HEK293 (cell line): ENCODE results near the gene ARFRP1.

ENCODE experiments used
- CTCF ChIA-PET: fragments of 350-600 bp; formaldehyde crosslinking; extraction: SDS; loops from one replicate; lab custom pipeline; 2021; ENCODE audit warnings: antibody characterized with exemption; lab: Yijun Ruan, JAX
- POLR2A ChIA-PET: fragments of 300-600 bp; formaldehyde crosslinking; extraction: SDS; loops from one replicate; lab custom pipeline; 2020; ENCODE audit warnings: antibody characterized with exemption, inconsistent platforms; lab: Yijun Ruan, JAX
- H3K27ac ChIP-seq: fragments of 200-500 bp; sonication (Bioruptor generic); 2 replicates; pipeline ENCODE4 v1.5.1; 2014; ENCODE audit warnings: low read depth, low read length, control low read depth, inconsistent platforms; ENCODE audit errors: extremely low read depth
- H3K36me3 ChIP-seq, 2 experiments: fragments of 200-500 bp in 1 of 2; sonication (Bioruptor generic) in 1 of 2; 1 replicate in 1 of 2; 2 replicates in 1 of 2; pipeline ENCODE4 v1.5.1; 2014 to 2017; ENCODE audit warnings: inconsistent platforms in 2 of 2, low read length in 2 of 2; ENCODE audit not compliant: control insufficient read depth in 2 of 2, insufficient read depth in 1 of 2
- H3K4me1 ChIP-seq: fragments of 200-500 bp; sonication (Bioruptor generic); 2 replicates; pipeline ENCODE4 v1.5.1; 2014; ENCODE audit warnings: mild to moderate bottlenecking, low read length, inconsistent platforms; ENCODE audit not compliant: control insufficient read depth, insufficient read depth
- H3K4me3 ChIP-seq: 2 replicates; pipeline ENCODE4 v1.5.1; 2011; ENCODE audit warnings: low read depth, mild to moderate bottlenecking, control low read depth, low read length, moderate library complexity
- H3K9me3 ChIP-seq: fragments of 200-500 bp; sonication (Bioruptor generic); 2 replicates; pipeline ENCODE4 v1.5.1; 2014; ENCODE audit warnings: low read depth, low read length, inconsistent platforms; ENCODE audit not compliant: control insufficient read depth, insufficient read depth
- GLIS1 ChIP-seq: fragments of 450-650 bp; formaldehyde crosslinking; IDR thresholded peaks from 2 replicates; pipeline ENCODE4 v1.5.1; 2016; ENCODE audit warnings: missing biosample characterization, missing genetic modification characterization
- GLIS2 ChIP-seq: fragments of 450-650 bp; formaldehyde crosslinking; IDR thresholded peaks from 2 replicates; pipeline ENCODE4 v1.5.1; 2016; ENCODE audit warnings: missing biosample characterization, missing genetic modification characterization
- HOXA7 ChIP-seq: sonication (generic); formaldehyde crosslinking; IDR thresholded peaks from 2 replicates; pipeline ENCODE4 v1.8.1; 2022; ENCODE audit warnings: missing genetic modification reagents, borderline replicate concordance
- MEIS1 ChIP-seq: sonication (generic); formaldehyde crosslinking; IDR thresholded peaks from 2 replicates; pipeline ENCODE4 v1.8.1; 2022; ENCODE audit warnings: missing genetic modification reagents, mild to moderate bottlenecking, borderline replicate concordance
- ZBTB48 ChIP-seq: fragments of 450-650 bp; formaldehyde crosslinking; IDR thresholded peaks from 2 replicates; pipeline ENCODE4 v1.5.1; 2016; ENCODE audit warnings: missing biosample characterization, missing genetic modification characterization
- ZIC2 ChIP-seq: fragments of 450-650 bp; formaldehyde crosslinking; IDR thresholded peaks from 2 replicates; pipeline ENCODE4 v1.5.1; 2016; ENCODE audit warnings: missing biosample characterization, missing genetic modification characterization
- ZNF146 ChIP-seq: fragments of 450-650 bp; formaldehyde crosslinking; IDR thresholded peaks from 2 replicates; pipeline ENCODE4 v1.5.1; 2016; ENCODE audit warnings: missing biosample characterization, missing genetic modification characterization
- ZNF155 ChIP-seq: fragments of 450-650 bp; formaldehyde crosslinking; IDR thresholded peaks from 2 replicates; pipeline ENCODE4 v1.5.1; 2016; ENCODE audit warnings: missing biosample characterization, missing genetic modification characterization
- ZNF16 ChIP-seq: fragments of 450-650 bp; formaldehyde crosslinking; IDR thresholded peaks from 2 replicates; pipeline ENCODE4 v1.5.1; 2016; ENCODE audit warnings: low read depth, missing biosample characterization, missing genetic modification characterization
- ZNF335 ChIP-seq: fragments of 450-650 bp; formaldehyde crosslinking; conservative IDR thresholded peaks from 2 replicates; pipeline ENCODE4 v1.5.1; 2016; ENCODE audit warnings: missing biosample characterization, missing genetic modification characterization
- ZNF548 ChIP-seq: fragments of 450-650 bp; formaldehyde crosslinking; IDR thresholded peaks from 2 replicates; pipeline ENCODE4 v1.5.1; 2016; ENCODE audit warnings: missing biosample characterization, missing genetic modification characterization
- ZNF610 ChIP-seq: fragments of 450-650 bp; formaldehyde crosslinking; IDR thresholded peaks from 2 replicates; pipeline ENCODE4 v1.5.1; 2016; ENCODE audit warnings: missing biosample characterization, missing genetic modification characterization, borderline replicate concordance
- ZNF670 ChIP-seq: fragments of 450-650 bp; formaldehyde crosslinking; IDR thresholded peaks from 2 replicates; pipeline ENCODE4 v1.5.1; 2016; ENCODE audit warnings: missing biosample characterization, missing genetic modification characterization, low read depth
- TF ChIP-seq, protein P1 (sequence below): fragments of 450-650 bp; formaldehyde crosslinking; IDR thresholded peaks from 2 replicates; pipeline ENCODE4 v1.5.1; 2017; ENCODE audit warnings: missing biosample characterization, missing genetic modification characterization
- TF ChIP-seq, protein P2 (sequence below): fragments of 450-650 bp; formaldehyde crosslinking; IDR thresholded peaks from 2 replicates; pipeline ENCODE4 v1.5.1; 2016; ENCODE audit warnings: missing biosample characterization, missing genetic modification characterization, borderline replicate concordance
- TF ChIP-seq, protein P3 (sequence below): fragments of 450-650 bp; formaldehyde crosslinking; IDR thresholded peaks from 2 replicates; pipeline ENCODE4 v1.5.1; 2017; ENCODE audit warnings: missing biosample characterization, missing genetic modification characterization
- TF ChIP-seq, protein P4 (sequence below): fragments of 450-650 bp; formaldehyde crosslinking; conservative IDR thresholded peaks from 2 replicates; pipeline ENCODE4 v1.5.1; 2016; ENCODE audit warnings: low read depth, missing biosample characterization, missing genetic modification characterization
- TF ChIP-seq, protein P5 (sequence below): fragments of 450-650 bp; formaldehyde crosslinking; IDR thresholded peaks from 2 replicates; pipeline ENCODE4 v1.5.1; 2016; ENCODE audit warnings: missing biosample characterization, missing genetic modification characterization
- TF ChIP-seq, protein P6 (sequence below): fragments of 450-650 bp; formaldehyde crosslinking; IDR thresholded peaks from 2 replicates; pipeline ENCODE4 v1.5.1; 2016; ENCODE audit warnings: missing biosample characterization, missing genetic modification characterization

The ARFRP1 gene

DNA sequence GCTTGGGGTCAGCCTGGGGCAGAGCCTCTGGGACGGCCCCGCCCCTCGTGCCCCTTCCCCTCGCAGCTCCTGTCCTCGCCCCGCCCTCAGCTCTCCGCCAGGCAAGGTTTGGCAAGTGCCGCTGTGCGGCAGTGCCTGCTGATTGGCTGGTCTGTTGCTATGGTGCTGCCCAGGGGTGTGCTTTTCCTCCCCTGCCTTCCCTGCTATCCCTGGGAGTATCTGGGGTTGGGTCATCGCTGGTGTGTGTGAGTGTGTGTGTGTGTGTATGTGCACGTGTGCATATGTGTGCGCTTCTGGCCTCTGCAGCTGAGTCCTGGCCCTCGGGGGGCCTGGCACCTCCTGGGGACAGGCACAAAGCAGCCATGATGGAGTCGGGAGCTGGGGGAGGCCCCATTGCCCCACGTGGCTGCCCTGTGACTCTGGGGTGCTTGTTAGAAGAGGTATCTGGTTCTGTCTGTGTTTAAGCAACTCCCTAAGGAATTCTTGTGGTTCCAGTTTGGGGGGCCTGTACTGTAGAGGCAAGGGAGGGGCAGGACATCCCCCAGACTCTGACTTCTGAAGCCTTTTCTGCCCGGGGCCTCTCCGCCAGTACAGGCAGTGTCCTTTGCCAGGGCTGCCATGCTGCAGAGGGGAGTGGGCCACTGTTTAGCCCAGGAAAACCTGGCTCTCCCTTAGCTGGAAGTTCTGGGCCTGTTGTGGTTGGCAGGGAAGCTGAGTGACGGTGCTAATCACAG lies 42.7 kb downstream of the ARFRP1 start:
- peaks cover 3 to 89% of the 10 kb centered on the region in 2 experiments; a peak in 2 of 3 replicates for H3K36me3 ChIP-seq
- ChIA-PET CTCF (no interaction called here), POLR2A (interaction anchor here (0.5 to 1.3 kb wide), 2 partner anchors 23 to 114 kb away, joined by 3 read pairs; no protein-coding TSS in a partner anchor)
- 0 out of 2 replicates have a peak, but pooled peaks have one; percentile 20 for TF ChIP-seq ZNF335
- TF ChIP-seq, protein P1, sequence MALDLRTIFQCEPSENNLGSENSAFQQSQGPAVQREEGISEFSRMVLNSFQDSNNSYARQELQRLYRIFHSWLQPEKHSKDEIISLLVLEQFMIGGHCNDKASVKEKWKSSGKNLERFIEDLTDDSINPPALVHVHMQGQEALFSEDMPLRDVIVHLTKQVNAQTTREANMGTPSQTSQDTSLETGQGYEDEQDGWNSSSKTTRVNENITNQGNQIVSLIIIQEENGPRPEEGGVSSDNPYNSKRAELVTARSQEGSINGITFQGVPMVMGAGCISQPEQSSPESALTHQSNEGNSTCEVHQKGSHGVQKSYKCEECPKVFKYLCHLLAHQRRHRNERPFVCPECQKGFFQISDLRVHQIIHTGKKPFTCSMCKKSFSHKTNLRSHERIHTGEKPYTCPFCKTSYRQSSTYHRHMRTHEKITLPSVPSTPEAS (tag by site-specific recombination), result peak; percentile 37; the same call in 1 of the 2 replicates
- TF ChIP-seq ZIC2 (tag by site-specific recombination), result peak; percentile 68
- no peak for TF ChIP-seq ZNF610 (tag by site-specific recombination)
- TF ChIP-seq ZBTB48 (tag by site-specific recombination), result peak; percentile 78
- peak; percentile 52 for TF ChIP-seq GLIS1
- peak; percentile 61 for TF ChIP-seq GLIS2 (tag by site-specific recombination)
- TF ChIP-seq, protein P2, sequence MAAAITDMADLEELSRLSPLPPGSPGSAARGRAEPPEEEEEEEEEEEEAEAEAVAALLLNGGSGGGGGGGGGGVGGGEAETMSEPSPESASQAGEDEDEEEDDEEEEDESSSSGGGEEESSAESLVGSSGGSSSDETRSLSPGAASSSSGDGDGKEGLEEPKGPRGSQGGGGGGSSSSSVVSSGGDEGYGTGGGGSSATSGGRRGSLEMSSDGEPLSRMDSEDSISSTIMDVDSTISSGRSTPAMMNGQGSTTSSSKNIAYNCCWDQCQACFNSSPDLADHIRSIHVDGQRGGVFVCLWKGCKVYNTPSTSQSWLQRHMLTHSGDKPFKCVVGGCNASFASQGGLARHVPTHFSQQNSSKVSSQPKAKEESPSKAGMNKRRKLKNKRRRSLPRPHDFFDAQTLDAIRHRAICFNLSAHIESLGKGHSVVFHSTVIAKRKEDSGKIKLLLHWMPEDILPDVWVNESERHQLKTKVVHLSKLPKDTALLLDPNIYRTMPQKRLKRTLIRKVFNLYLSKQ, result no peak
- no peak overlapping the region for H3K27ac ChIP-seq
- H3K4me3 ChIP-seq, result no peak overlapping the region
- no peaks in the 10 kb centered on the region for H3K4me1 ChIP-seq
- H3K9me3 ChIP-seq, result no peaks in the 10 kb centered on the region

DNA sequence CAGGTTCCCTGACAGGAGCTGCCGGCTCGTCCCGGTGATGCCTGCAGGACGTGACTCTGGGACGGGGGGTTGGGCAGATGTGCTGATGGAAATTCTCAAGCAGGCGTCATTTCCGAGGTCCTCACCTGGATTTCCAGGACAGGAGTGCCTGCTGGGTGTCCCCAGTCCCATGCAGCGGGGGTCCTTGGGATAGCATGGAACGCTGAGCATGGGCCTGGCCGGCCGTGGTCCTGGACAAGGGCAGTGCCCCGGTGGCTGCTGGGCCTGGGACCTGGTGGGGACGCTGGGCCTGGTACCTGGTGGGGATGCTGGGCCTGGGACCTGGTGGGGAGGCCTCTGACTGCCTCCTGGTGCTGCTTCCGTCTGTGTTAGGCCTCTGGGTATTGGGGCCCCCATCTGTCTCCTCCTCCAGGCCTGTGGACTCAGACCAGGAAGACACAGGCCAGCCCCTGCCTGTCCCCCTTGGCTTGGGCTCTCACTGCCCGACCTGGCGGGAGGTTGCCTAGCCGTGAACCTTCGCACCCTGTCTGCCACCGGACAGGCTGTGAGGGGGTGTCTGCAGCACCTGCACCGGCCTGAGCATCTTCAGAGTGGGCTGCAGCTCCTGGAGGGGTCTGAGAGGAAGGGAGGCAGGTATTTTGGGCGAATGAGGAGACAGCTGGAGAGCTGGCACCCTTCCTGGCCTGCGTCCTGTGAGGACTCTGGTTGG lies 43.5 kb downstream of the ARFRP1 start:
- Histone ChIP-seq H3K9me3 (no peaks in the 10 kb centered on the region), H3K4me3 (no peak overlapping the region), H3K36me3 (peaks cover 3 to 87% of the 10 kb centered on the region in 2 experiments; a peak in 2 of 3 replicates), H3K27ac (no peak overlapping the region), H3K4me1 (no peaks in the 10 kb centered on the region)
- POLR2A ChIA-PET, result interaction anchor here (1.3 kb wide), 1 partner anchor 22 kb away, joined by 3 read pairs; no protein-coding TSS in a partner anchor
- CTCF ChIA-PET, result no interaction called here
- TF ChIP-seq, protein P3, sequence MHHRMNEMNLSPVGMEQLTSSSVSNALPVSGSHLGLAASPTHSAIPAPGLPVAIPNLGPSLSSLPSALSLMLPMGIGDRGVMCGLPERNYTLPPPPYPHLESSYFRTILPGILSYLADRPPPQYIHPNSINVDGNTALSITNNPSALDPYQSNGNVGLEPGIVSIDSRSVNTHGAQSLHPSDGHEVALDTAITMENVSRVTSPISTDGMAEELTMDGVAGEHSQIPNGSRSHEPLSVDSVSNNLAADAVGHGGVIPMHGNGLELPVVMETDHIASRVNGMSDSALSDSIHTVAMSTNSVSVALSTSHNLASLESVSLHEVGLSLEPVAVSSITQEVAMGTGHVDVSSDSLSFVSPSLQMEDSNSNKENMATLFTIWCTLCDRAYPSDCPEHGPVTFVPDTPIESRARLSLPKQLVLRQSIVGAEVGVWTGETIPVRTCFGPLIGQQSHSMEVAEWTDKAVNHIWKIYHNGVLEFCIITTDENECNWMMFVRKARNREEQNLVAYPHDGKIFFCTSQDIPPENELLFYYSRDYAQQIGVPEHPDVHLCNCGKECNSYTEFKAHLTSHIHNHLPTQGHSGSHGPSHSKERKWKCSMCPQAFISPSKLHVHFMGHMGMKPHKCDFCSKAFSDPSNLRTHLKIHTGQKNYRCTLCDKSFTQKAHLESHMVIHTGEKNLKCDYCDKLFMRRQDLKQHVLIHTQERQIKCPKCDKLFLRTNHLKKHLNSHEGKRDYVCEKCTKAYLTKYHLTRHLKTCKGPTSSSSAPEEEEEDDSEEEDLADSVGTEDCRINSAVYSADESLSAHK (tag by site-specific recombination), result no peak
- TF ChIP-seq, protein P4, sequence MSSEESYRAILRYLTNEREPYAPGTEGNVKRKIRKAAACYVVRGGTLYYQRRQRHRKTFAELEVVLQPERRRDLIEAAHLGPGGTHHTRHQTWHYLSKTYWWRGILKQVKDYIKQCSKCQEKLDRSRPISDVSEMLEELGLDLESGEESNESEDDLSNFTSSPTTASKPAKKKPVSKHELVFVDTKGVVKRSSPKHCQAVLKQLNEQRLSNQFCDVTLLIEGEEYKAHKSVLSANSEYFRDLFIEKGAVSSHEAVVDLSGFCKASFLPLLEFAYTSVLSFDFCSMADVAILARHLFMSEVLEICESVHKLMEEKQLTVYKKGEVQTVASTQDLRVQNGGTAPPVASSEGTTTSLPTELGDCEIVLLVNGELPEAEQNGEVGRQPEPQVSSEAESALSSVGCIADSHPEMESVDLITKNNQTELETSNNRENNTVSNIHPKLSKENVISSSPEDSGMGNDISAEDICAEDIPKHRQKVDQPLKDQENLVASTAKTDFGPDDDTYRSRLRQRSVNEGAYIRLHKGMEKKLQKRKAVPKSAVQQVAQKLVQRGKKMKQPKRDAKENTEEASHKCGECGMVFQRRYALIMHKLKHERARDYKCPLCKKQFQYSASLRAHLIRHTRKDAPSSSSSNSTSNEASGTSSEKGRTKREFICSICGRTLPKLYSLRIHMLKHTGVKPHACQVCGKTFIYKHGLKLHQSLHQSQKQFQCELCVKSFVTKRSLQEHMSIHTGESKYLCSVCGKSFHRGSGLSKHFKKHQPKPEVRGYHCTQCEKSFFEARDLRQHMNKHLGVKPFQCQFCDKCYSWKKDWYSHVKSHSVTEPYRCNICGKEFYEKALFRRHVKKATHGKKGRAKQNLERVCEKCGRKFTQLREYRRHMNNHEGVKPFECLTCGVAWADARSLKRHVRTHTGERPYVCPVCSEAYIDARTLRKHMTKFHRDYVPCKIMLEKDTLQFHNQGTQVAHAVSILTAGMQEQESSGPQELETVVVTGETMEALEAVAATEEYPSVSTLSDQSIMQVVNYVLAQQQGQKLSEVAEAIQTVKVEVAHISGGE, result no peak
- TF ChIP-seq ZNF670 (tag by site-specific recombination) (no peak), ZNF146 (tag by site-specific recombination) (no peak), HOXA7 (CRISPR knock-in tag) (no peak), ZNF548 (tag by site-specific recombination) (no peak), ZNF16 (tag by site-specific recombination) (no peak), MEIS1 (CRISPR knock-in tag) (no peak), ZNF155 (tag by site-specific recombination) (no peak)
- TF ChIP-seq, protein P5, sequence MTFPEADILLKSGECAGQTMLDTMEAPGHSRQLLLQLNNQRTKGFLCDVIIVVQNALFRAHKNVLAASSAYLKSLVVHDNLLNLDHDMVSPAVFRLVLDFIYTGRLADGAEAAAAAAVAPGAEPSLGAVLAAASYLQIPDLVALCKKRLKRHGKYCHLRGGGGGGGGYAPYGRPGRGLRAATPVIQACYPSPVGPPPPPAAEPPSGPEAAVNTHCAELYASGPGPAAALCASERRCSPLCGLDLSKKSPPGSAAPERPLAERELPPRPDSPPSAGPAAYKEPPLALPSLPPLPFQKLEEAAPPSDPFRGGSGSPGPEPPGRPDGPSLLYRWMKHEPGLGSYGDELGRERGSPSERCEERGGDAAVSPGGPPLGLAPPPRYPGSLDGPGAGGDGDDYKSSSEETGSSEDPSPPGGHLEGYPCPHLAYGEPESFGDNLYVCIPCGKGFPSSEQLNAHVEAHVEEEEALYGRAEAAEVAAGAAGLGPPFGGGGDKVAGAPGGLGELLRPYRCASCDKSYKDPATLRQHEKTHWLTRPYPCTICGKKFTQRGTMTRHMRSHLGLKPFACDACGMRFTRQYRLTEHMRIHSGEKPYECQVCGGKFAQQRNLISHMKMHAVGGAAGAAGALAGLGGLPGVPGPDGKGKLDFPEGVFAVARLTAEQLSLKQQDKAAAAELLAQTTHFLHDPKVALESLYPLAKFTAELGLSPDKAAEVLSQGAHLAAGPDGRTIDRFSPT, result no peak
- TF ChIP-seq, protein P6, sequence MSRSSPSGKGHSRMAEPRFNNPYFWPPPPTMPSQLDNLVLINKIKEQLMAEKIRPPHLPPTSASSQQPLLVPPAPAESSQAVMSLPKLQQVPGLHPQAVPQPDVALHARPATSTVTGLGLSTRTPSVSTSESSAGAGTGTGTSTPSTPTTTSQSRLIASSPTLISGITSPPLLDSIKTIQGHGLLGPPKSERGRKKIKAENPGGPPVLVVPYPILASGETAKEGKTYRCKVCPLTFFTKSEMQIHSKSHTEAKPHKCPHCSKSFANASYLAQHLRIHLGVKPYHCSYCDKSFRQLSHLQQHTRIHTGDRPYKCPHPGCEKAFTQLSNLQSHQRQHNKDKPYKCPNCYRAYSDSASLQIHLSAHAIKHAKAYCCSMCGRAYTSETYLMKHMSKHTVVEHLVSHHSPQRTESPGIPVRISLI (tag by site-specific recombination), result no peak
